ENCODE results near the gene MAP4K3.

DNA sequence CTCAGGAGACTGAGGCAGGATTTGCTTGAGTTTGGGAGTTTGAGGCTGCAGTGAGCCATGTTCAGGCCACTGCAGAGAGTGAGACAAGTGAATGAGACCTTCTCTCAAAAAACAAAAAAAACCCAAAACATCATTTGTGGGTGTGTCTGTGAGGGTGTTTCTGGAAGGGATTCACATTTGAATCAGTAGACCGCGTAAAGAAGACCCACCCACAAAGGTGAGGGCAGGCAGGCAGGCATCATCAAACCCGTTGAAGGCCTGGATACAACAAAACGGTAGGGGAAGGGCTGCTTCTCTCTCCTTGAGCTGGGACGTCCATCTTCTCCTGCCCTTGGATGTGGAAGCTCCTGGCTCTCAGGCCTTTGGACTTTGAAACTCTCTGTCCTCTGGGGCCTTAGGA lies 218.7 kb downstream of the MAP4K3 start:
- TF ChIP-seq YY1 (IDR thresholded peaks at IDR 0.05; ENCODE audit: insufficient read depth, insufficient read length), result no peak
- TF ChIP-seq ZNF274 (IDR thresholded peaks at IDR 0.05; ENCODE audit: low read depth, low read length), result no peak
- no peak for TF ChIP-seq SUZ12 (IDR thresholded peaks at IDR 0.05; ENCODE audit: extremely low read depth, insufficient read depth, insufficient read length)

Data from NT2/D1 (cell line).